NCI-H446 treated with DMSO at 0.1 percent for 48 hours (cell line): ENCODE measurements around the gene ZNF57.
"Not testable (repeated sequence)": the region's sequence is repeated elsewhere in the genome, so short reads cannot be mapped to it uniquely, and the experiment has no call there.

Experiments
- DNase-seq: peaks from one replicate; lab custom pipeline; 2025; lab: John Stamatoyannopoulos, UW

Gene ZNF57

DNA sequence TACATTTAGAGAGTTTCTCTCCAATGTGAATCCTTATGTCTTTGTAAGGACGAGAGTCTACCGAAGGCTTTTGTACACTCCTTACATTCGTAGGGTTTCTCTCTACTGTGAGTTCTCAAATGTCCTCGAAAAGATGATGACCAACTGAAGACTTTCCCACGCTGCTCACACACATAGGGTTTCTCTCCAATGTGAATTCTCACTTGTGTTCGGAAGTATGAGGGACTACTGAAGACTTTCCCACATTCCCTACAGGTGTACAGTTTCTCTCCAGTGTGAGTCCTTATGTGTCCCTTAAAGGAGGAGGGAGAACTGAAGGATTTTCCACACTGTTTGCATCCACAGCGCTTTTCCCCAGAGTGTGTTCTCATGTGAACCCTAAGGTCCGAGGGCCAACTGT is 4.0 kb upstream of the ZNF57 start:
- no peak for DNase-seq

DNA sequence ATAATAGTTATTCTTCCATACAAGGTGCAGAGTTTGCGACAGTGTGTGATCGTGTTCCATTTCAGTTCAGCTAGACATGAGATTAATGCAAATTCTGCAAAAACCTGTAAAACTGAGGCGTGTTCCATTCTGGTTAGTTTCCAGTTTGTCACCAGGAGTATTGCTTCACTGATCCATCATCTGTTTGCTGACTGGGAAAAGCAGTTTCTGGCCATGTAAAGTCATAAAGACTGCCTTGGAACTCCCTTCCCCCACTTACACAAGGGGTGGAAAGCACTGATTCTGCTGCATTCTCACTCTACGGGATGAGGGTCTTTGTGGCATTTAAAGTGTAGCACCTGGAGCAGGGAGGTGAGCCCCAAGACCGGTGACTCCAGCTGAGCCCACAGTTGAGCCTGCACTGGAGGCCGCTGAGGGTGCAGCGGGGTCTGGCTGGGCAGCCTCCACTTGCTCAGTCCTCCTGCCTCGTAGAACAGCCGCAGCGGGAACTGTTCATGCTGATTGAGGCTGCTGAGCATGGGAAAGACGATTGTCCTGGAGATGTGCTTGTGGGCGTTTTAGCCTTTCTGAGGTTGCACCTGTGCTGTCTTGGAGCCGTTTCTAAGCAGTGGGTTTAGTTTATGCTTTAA is 2.0 kb downstream of the ZNF57 start:
- DNase-seq, result no peak

DNA sequence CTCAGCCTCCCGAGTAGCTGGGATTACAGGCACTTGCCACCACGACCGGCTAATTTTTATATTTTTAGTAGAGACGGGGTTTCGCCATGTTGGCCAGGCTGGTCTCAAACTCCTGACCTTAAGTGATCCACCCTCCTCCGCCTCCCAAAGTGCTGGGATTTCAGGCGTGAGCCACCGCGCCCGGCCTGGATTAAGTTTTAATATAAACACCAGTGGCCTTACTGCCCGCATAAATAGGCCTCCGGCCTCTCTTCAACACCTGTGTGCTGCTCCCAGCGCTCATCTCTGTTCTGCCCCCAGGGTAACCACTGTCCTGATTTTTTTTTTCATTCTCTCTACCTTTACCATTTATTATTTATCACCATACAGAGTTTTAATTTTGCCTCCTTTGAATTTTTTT is 2.6 kb downstream of the ZNF57 start:
- DNase-seq, result not testable (repeated sequence)

DNA sequence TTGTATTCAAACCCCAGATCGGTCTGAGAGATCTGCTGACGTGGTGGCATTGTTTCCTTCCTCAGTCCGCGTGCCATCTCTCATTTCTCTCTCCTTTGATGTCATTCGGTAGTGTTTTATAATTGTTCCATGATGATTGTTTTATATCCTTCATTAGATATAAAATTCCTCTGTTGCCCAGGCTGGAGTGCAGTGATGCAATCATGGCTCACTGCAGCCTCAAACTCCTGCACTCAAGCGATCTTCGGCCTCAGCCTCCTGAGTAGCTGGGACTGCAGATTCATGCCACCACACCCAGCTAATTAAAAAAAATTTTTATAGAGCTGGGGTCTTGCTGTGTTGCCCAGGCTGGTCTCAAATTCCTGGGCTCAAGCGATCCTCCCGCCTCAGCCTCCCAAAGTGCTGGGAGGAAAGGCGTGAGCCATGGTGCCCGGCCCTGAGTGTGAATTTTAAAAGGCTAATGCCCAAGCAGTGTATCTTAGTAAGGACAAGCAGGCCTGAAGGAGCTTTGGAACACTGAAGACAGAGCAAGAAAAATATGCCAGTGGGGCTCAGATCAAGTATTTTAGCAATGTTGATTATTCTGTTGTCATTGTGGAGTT is 5.3 kb downstream of the ZNF57 start:
- DNase-seq, result no peak

DNA sequence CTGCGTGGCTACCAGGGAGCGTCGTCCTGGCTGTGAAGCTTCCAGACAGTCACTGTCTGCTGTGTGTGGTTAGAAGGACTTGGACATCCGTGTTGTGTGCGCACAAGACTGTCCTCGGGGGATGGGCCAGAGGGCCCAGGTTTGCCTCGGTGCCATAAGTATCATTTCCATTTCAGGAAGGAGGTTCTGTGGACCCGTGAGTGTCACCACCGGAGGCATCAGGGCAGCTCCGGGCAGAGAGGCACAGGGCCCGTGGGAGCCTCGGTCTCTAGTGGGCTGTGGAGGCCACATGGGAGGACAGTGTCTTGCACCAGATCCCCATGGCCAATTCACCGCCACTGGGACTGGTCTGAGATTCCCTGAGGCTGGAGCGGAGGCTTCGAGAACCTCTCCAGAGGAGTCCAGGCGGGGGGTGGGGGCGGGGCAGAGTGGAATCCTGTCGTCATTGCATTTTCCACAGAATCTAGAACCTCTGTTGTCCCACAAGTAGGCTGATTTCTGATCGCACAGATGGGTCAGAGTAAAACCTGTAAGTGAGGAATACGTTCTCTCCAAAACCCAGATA is 6.0 kb downstream of the ZNF57 start:
- DNase-seq, result no peak

DNA sequence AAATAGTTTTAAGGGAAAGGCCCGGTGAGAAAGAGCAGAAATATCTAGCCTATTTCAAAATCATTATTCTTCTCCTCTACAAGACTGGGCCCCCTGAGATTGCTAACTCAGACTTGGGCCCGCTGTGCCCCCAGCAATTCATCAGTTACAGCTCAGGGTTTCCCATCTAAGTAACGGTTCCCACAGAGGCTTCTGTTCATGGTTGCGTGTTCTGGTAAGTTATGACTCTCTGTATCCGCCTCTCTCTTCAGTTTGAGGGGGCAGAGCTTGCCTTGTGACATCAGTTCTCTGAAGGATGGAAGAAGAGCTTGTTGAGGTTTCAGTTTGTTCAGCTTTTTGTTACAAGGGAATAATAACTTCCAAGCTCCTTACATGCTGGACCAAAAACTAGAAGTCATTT is 11.6 kb downstream of the ZNF57 start:
- DNase-seq, result no peak

DNA sequence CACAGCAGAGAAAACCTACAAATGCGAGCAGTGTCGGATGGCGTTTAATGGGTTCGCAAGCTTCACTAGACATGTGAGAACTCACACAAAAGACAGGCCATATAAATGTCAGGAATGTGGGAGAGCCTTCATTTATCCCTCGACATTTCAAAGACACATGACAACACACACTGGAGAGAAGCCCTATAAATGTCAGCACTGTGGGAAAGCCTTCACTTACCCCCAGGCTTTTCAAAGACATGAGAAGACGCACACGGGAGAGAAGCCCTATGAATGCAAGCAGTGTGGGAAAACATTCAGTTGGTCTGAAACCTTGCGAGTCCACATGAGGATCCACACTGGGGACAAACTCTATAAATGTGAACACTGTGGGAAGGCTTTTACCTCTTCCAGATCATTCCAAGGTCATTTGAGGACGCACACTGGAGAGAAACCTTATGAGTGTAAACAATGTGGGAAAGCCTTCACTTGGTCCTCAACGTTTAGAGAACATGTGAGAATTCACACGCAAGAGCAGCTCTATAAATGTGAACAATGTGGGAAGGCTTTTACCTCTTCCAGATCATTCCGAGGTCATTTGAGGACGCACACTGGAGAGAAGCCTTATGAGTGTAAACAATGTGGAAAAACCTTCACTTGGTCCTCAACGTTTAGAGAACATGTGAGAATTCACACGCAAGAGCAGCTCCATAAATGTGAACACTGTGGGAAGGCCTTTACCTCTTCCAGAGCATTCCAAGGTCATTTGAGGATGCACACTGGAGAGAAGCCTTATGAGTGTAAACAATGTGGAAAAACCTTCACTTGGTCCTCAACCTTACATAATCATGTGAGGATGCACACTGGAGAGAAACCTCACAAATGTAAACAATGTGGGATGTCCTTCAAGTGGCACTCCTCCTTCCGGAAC is 16.8 kb downstream of the ZNF57 start:
- no peak for DNase-seq

DNA sequence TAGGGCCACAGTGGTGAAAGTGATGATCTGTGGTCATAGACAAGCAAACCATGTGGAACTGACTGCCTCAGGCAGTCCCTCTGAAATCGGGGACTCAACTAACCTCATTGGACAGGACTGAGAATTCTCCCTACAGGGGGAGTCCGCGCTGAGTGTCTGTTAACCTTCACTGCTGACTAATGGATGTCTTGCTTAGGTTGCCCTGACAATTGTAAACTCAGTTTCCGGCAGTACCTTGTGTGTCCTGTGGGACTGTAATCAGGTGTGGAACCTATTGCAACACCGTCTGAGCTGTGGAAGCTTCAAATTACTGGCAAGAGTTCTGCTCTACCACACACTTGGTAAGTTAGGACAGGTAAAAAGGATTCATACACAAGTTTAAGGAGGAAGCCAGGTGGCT is 22.3 kb downstream of the ZNF57 start:
- DNase-seq, result no peak

DNA sequence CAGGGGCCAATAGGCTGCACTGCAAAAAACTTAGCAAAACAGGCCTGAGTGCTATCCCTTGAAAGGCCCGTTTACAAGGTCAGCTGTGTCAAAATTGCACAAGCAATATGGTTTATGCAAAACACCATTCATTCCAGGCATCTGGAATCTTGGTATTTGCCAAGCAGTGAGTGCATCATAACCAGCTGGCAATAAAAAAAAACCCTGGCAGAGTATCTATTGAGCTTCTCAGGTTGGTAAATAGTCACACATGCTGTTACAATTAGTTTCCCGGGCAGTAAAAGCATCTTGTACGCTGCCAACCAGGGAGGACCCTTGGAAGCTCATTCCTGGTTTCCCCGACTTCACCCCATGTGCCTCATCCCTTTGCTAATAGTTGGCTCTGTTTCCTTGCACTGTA is 22.8 kb downstream of the ZNF57 start:
- peak; percentile 84 for DNase-seq

DNA sequence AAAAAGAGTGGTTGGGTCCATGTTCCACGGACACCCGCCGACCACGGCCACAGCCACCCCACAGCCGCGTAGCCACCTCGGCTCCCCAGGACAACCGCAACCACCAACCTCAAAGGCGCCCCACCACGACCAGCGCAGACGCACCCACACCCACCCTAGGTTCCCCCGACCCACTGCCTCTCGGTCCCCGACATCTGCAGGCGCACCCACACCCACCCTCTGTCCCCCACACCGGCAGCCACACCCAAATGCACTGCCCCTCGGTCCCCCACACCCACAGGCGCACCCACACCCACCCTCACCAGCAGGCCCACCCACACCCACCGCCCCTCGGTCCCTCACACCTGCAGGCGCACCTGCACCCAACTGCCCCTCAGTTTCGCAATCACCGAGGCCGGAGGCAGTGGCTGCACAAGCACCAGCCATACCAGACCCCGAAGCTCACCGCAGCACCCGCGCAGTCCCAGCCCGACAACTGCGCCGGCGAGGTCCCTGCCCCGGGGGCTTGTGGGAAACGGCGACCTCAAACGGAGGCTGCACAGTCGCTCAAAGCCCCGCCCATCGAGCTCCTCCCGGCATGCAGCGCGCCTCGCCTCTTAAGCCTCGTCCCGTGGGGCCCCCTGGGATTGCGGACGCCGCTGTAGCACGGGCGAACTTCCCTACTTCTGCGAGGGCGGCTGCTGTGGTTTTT is 25.8 kb downstream of the ZNF57 start:
- DNase-seq, result no peak

DNA sequence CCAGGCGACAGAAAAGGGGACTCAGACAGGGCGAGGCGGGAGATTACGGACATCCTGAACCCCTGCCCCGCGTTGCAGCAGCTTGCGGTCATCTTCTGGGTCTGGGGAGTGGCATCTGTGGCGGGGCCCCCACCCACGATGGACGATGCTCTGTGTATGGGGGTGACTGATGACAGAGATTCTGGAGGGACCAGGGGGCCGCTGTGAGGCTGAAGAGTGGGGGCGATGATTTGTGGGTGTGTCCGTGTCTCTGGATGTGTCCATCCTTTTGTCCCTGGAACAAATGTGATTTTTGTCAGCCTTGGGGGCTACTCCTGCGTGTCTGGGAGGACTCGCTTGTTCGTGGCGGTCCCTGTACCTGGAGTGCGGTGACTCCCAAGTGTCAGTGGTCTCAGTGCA is 26.3 kb downstream of the ZNF57 start:
- DNase-seq, result no peak

DNA sequence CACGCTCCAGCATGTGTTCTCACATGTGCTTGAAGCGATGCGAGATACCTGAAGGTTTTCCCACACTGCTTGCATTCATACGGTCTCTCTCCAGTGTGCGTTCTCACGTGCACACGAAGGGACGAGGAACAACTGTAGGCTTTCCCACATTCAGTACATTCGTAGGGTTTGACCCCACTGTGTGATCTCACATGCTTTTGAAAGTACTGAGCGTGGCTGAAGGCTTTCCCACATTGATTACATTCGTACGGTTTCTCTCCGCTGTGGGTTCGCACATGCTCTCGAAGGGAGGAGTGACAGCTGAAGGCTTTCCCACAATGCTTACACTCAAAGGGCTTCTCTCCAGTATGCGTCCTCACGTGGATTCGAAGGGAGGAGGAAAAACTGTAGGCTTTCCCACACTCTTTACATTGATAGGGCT is 32.8 kb downstream of the ZNF57 start:
- no peak for DNase-seq

DNA sequence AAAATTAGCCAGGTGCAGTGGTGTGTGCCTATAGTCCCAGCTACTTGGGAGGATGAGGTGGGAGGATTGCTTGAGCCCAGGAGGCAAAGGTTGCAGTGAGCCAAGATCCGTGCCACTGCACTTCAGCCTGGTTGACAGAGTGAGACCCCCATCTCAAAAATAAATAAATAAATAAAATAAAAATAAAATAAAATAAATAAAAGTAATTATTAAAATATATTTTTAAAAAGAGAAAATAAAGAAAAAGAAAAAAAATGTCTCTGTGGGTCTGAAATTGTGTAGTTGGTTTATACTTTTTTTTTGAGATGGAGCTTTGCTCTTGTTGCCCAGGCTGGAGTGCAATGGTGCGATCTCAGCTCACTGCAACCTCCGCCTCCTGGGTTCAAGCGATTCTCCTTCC is 35.1 kb downstream of the ZNF57 start:
- not testable (repeated sequence) for DNase-seq

DNA sequence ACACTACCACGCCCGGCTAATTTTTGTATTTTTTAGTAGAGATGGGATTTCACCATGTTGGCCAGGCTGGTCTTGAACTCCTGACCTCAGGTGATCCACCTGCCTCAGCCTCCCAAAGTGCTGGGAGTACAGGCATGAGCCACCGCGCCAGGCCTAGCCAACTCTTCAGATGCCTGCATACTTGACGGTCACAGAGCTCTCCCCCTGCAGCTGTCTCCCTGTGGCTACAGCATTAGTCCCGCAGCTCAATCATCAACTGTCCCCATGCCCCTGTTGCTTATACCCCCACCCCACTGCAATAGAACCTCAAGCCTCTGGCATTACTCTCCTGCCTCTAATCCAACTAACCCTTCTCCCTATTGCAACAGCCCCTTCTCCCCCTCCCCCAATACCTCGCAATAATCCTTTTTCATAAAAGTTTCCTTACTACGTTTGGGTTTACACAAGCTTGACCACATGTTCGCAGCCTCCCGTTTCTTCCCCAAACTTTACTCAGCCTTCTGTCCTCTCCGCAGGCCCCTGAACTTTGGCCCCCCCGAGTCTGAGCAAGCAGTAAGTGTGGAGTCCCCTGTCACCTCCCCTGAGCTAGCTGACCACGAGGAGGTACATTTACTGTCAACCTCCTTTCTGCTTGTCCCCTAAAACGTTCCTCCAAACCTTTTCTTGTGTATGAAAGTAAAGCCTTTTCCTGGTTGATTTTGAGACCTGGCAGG is 42.4 kb downstream of the ZNF57 start:
- no peak for DNase-seq

DNA sequence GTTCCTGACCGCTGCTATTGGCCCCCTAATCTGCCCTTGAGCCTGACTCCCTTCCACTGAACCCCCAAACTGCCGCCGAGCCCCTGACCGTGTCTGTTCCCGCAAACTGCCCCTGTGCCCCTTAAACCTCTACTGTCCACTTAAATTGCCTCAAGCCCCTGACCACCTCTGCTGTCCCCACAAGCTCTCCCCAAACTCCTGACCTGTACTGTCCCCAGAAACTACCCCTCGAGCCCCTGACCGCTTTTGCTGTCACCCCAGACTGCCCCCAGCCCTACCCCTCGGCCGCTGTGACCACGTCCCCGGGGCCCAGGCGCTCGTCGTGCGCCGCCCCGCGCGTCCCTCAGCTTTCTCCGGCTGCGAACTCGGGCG is 43.7 kb downstream of the ZNF57 start:
- no peak for DNase-seq

DNA sequence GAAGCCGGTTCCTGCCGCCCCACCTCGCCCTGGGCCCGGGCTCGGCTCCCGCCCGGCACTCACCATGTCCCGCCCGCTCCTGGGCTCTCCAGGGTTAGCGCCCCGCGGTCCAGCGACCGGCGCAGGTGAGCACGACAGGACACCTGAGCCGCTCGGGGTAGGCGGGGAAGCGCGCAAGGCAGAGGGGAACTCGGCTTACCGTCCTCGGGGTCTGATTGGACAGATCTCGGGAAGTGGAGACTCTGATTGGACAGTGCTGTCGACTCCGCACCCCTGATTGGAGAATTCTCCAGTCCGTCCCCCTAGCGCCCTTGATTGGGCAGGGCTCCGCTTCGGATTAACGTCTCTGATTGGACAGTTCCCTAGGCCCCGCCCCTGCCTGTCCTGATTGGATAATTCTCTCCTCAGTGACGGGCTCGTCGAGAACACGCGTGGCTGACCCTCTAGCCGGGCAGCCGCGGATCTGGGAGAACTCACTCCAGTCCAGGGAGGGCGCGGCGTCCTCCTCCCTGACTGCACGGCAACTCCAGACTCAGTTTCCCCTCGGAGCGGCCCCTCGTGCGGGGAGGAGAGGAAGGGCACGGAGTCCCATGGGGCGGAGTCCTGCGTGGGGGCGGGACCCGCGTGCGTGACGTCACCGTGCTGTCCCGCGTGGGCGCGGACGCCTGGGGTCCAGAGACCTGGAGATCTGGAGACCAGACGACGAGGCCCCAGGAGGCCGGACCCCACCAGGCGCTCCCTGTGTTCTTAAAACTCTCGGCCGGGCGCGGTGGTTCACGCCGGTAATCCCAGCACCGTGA is 44.2 kb downstream of the ZNF57 start, which contains the start of gene ZNF77:
TSS of gene ZNF77 (minus strand) at position 197 of the 800 bp plus-strand sequence. CDS start at position 66, 131 bp downstream.
- peak; percentile 99 for DNase-seq

DNA sequence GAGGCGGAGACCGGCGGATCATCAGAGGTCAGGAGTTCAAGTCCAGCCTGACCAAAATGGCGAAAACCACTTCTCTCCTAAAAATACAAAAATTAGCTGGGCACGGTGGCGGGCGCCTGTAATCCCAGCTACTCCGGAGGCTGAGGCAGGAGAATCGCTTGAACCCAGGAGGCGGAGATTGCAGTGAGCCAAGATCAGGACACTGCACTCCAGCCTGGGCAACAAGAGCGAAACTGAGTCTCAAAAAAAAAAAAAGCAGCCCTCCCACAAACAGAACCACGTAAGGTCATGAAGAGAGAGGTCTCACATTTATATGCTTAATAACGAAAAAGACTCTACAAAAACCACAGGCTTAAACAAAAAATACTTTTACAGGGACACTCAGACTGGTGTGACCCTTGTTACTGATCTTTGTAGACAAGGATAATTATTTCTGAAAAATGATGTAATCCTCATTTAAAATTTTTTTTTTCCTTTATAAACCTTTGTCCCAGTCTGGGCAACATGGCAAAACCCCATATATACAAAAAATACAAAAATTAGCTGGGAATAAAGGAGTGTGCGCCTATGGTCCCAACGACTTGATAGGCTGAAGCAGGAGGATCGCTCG is 45.0 kb downstream of the ZNF57 start:
- no peak for DNase-seq

DNA sequence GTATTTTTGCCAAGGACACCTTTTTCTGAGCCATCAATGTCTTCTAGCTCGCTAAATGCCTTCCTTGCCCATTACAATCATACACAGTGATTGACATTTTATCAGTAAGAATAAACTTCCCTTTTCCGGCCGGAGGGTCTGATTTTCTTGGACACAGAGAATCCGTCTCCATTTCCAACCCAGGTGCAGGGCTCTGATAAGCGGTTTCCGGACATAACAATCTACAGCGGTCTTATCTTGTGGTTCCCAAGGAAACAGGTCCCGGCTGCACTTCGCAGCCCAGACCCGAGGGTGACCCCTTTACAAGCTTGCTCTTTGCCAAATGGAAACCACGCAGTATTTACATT is 49.2 kb downstream of the ZNF57 start:
- no peak for DNase-seq

DNA sequence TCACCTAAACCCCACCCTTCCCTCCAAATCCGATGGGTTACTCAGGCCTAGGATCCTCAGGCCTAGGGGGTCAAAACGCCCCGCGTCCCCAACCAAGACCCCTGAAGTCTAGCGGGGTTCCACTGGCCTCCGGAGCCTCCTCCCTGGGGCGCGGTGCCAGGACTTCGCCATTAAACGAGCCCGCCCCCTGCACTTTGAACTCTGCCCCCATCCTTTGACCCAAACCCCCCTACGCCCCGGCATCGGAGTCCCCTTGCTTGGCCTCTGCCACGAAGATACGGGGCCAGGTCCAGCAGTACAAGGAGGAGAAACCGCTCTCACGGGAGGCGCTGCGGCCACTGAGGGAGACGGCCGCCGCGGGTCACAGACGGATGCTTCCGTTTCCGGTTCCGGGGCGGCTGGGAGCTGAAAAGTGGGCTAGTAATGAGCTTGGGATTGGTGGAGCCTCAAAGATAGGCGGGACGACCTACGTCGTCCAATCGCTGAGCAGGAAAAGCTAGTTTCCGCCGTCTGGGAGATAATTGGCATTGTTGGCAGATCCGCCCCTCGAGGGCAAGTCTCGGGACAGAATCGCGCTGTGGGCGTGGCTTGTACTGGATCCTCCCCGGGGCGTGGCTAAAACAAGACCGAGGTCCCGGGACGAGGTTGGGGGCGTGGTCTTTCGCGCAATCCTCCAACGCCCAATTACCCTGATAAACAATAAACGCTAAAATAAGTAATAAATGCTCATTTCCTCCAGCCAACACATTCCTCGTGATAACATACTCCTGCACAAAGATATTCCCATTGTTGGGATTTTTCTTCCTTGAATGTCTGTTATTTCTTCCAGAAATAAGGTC is 49.8 kb downstream of the ZNF57 start:
- peak; percentile 99 for DNase-seq
